Loucy (cell line): Measurements from ENCODE around the gene VANGL1.
A peak's percentile ranks its signal among the peaks of the same experiment; 100 is the strongest.

Experiments
- CTCF ChIP-seq: fragments of 200-600 bp; sonication (generic); conservative IDR thresholded peaks from 2 replicates; pipeline ENCODE4 v1.5.1; 2014; ENCODE audit warnings: mild to moderate bottlenecking, antibody characterized with exemption, low read length
- EZH2phosphoT487 ChIP-seq: fragments of 200-600 bp; IDR thresholded peaks from 2 replicates; pipeline ENCODE4 v1.6.1; 2018; ENCODE audit warnings: antibody characterized with exemption, mild to moderate bottlenecking, moderate library complexity, borderline replicate concordance

GRCh38 chr1:115718011-115718754, 76.4 kb downstream of the VANGL1 start:
- TF ChIP-seq CTCF: peak; percentile 46; the same call in 1 of the 2 replicates
- no peak for TF ChIP-seq EZH2phosphoT487
